ENCODE results near the gene OR52N5.

The OR52N5 gene

DNA sequence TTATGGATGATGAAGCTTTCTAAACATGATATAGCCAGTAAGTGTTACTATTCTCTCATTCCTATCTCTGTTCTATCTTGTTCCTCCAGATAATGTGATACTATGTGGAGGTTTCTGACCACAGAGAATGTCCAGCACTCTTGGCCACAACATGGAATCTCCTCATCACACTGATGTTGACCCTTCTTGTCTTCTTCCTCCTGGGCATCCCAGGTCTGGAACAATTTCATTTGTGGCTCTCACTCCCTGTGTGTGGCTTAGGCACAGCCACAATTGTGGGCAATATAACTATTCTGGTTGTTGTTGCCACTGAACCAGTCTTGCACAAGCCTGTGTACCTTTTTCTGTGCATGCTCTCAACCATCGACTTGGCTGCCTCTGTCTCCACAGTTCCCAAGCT is 56.8 kb downstream of the OR52N5 start:
- no peak overlapping the region for H3K9ac ChIP-seq (ENCODE audit: low read length)
- H3K4me1 ChIP-seq (ENCODE audit: low read length) = no peaks in the 10 kb centered on the region
- peaks cover 27% of the 10 kb centered on the region for H3K27me3 ChIP-seq (ENCODE audit: low read depth, low read length)
- H3K9me3 ChIP-seq (ENCODE audit: insufficient read depth, low read length) = no peaks in the 10 kb centered on the region
- H3K36me3 ChIP-seq (replicated peaks; ENCODE audit: low read depth, low read length) = no peaks in the 10 kb centered on the region
- no peak overlapping the region for H3K4me2 ChIP-seq (ENCODE audit: low read length)
- no peaks in the 10 kb centered on the region for H4K20me1 ChIP-seq (ENCODE audit: insufficient read depth, low read length)
- H3K27ac ChIP-seq (ENCODE audit: low read length) = no peak overlapping the region
- TF ChIP-seq, protein P1, sequence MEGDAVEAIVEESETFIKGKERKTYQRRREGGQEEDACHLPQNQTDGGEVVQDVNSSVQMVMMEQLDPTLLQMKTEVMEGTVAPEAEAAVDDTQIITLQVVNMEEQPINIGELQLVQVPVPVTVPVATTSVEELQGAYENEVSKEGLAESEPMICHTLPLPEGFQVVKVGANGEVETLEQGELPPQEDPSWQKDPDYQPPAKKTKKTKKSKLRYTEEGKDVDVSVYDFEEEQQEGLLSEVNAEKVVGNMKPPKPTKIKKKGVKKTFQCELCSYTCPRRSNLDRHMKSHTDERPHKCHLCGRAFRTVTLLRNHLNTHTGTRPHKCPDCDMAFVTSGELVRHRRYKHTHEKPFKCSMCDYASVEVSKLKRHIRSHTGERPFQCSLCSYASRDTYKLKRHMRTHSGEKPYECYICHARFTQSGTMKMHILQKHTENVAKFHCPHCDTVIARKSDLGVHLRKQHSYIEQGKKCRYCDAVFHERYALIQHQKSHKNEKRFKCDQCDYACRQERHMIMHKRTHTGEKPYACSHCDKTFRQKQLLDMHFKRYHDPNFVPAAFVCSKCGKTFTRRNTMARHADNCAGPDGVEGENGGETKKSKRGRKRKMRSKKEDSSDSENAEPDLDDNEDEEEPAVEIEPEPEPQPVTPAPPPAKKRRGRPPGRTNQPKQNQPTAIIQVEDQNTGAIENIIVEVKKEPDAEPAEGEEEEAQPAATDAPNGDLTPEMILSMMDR (IDR thresholded peaks at IDR 0.05; ENCODE audit: low read depth, low read length) = no peak
- no peak for TF ChIP-seq EZH2phosphoT487 (IDR thresholded peaks at IDR 0.05; ENCODE audit: low read depth)
- H3K4me3 ChIP-seq (ENCODE audit: low read length) = no peak overlapping the region
- no peak overlapping the region for H2AFZ ChIP-seq (ENCODE audit: low read depth, low read length)
- H3K79me2 ChIP-seq (ENCODE audit: low read length) = no peaks in the 10 kb centered on the region
